NCI-H146 (cell line): Measurements from ENCODE around the gene NPPB.

Source experiments
- DNase-seq: peaks from one replicate; lab custom pipeline; 2025; lab: John Stamatoyannopoulos, UW

The NPPB gene

DNA sequence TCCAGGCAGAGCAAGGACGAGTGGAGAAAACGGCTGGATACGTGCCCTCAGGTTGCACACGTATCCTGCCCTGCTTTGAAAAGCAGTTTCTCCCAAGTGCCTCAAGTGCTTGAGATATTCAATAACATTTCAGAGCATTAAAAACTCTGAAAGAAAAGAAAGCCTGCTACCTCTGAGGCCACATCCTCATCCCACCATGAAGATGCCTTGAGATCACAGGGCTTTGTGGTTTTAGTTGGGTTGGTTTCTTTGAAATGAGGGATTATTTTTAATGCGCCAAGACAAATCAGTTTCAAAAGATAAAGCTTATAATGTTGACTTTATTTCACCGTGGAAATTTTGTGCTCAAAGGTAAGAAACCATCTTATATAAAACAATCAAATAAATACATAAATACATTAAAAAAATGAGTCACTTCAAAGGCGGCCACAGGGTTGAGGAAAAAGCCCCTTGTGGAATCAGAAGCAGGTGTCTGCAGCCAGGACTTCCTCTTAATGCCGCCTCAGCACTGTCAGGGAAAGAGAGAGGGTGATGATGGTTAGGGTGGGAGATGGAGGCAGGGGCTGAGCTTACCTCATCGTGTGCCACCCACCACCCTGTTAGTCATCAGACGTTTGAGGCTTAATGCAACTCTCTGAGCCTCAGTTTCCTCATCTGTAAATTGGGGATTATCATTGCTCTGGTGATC is 1.4 kb downstream of the NPPB start:
- no peak for DNase-seq

DNA sequence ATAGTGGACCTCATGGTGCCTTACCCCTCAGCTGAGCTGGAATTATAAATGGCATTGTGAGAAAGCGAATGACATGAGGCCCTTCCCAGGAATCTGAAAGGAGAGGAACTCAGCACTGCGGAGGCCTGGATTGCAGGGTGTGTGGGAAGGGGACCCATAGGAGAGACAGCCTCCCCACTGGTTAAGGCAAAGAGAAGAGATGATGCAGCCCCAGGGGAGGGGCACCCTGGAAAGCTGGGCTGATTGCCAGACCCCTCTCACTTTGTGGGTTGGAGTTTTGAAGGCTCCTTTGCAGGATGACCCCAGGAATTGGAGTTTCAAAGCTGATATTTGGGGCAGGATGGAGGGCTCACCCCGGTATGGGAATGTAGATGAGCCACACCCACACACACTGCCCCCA is 2.0 kb downstream of the NPPB start:
- DNase-seq: no peak

DNA sequence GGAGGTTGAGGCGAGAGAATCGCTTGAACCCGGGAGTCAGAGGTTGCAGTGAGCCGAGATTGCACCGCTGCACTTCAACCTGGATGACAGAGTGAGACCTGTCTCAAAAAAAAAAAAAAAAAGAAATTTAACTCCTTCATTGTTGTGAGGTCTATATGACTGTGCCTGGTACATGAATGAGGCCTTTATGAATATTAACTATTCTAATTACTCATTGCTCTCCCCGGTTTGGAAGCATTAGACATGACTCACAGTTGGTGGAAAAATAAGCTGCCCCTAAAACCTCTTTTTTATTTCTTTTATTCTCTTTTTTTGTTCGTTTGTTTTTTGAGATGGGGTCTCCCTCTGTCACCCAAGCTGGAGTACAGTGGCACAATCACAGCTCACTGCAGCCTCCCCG is 3.3 kb downstream of the NPPB start:
- DNase-seq: no peak

DNA sequence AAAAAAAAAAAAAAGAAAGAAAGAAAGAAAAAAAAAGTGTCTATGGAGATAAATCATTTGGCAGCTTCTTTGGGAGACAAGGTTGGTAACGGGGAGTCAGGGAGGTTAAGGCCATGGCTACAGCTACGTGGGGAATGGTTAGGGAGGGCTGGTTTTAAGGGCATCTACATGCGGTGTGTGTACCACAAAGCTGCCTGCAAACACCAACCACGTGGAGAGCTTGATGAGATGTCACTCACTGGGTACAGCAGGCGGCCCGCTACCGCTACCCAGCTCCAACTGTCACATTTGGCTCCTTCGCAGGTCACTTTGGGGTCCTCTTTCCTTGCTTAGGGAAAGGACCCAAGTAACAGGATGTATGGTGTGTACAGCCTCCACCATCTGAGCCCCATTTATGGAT is 4.2 kb downstream of the NPPB start:
- DNase-seq: no peak

DNA sequence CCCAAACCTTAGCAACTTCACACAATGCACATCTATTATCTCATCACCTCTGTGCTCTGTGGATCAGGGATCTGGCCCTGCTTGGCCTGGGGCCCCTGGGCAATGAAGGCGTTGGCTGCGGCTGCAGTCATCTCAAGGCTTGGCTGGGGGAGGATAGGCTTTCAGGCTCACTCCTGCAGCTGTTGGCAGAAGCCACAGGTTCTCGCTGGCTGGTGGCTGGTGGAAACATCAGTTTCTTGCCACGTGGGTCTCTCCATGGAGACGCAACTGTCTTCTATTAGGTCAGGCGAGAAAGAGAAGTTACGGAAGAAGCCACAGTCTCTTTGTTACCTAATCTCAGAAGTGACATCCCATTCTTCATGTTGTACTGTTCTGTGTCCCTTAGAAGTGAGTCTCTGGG is 7.6 kb downstream of the NPPB start:
- no peak for DNase-seq

DNA sequence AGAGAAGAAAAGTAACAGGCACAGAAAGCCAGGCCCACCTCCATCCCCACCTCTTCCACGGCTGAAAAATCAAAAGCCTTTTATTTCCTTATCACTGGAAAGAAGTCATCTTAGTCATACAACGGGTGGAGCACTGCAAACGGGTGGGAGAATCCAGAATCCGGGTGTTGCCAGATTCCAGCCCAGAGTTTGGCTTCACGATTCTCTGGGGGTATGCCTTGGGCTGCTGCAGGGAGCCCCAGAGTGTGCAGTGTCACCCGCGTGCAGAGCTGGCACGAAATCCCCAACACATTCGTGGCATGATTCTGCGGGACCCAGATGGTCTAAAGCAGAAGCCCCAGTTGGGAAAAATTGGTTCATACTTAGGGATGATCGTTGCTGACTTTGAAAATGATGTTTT is 8.6 kb downstream of the NPPB start:
- no peak for DNase-seq

DNA sequence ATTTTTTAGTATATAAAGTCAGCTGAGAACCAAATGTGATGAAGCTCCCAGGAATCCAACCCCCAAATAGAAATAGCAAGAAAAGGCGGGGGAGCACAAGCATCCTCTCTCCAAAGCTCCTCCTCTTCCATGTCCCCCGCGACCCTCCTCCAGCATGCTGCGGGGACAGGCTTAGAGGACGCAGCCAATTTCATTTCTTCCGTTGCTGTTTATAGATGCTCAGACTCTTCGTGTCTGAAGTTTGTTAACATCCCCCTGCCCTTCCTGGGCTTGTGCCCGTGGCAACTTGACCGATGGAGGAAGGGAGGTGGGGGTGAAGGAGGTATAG is 10.4 kb downstream of the NPPB start:
- no peak for DNase-seq

DNA sequence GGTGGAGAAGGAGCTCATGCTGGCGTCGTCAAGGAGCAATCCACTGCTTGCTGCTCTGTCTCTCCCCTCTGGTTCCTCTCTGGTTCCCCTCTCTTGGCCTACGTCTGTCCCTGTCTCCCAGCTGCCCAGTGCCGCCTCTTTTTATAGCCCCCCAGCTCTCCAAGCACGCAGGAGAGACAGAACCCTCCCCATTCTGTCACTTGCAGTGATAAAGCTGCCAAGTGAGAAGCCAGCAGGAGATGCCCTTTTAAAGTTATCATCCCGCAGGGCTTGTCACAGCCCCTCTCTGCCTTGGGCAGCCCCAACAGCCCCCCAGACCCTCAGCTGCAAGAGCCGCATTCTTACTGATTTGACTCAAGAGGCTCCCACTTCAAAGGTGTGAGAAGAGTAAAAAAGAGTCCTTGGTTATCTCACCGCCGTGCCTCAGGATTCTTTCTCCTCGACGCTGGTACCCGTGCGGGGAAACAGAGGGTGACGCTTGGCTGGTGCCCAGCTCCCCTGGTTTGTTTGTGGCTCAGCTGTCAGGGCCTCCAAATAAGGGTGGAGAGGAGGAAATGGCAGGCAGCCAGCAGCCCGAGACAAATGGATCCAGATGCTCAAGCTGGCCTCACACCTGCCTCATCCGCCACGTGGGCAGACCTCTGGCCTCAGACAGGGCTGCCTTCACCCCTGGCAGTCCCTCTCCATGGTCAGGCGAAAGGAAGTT is 10.9 kb downstream of the NPPB start, which contains the start of gene NPPA:
NPPA (minus strand) TSS at position 117 of the 706 bp plus-strand sequence; CDS start at position 18, 99 bp downstream.
- DNase-seq: peak; percentile 34

DNA sequence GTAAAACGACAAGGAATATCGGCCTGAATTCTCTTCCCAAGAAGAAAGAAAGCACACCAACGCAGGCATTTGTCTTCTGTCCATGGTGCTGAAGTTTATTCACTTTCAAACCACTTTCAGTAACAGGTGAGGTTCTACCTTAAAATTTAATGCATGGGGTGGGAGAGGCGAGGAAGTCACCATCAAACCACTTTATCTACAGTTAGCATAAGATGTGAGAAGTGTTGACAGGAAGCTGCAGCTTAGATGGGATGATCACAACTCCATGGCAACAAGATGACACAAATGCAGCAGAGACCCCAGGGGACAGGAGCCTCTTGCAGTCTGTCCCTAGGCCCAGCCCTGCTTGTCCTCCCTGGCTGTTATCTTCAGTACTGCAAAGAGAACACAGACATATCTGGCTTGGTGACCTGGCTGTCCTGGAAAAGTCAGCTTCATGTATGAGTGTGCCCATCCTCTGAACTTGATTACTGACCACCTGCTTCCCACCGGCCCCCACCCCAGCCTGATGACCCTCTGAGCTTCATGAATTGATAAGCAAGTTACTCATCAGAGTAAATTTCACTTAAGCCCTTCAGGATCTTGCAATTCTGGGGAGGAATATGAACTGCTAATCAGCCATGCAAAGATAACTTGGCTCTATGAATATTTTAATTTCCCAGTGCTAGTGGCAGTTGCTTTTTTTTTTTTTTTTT is 13.0 kb downstream of the NPPB start:
- no peak for DNase-seq

DNA sequence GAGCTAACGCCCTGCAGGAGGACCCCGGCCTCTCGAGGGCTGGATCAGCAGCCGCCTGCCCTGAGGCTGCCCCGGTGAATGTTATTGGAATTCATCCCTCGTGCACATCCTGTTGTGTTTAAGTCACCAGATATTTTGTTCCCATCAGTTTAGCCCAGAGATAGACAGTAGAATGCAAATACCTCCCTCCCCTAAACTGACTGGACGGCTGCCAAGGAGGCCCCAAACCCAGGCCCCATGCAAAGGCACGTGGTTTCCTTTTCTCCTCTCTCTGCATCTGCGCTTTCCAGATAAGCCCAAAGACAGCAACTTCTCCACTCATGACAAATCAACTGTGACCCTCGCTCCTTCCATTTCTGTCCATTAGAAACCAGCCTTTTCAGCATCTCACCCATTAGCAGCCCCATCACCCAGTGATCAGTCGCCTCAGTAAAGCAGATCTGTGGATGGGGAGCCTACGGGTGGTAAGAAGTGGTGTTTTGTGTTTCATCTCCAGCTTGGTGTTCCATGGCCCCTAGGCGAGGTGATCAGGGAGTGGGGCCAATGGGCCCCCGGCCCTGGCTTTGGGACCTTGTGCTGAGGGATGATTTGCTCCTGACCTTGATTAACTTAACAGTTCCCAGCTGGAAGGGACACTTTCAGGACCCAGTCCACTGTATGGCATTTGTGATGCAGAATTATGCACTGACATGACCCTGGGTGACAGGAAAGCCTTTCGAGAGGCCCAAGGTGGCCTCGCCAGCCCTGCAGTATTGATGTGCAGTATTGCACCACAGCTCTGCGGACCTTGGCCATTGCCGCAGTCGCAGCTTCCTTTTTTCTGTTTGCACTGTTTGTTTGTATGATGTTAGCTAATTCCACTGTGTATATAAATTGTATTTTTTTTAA is 16.3 kb downstream of the NPPB start:
- no peak for DNase-seq

DNA sequence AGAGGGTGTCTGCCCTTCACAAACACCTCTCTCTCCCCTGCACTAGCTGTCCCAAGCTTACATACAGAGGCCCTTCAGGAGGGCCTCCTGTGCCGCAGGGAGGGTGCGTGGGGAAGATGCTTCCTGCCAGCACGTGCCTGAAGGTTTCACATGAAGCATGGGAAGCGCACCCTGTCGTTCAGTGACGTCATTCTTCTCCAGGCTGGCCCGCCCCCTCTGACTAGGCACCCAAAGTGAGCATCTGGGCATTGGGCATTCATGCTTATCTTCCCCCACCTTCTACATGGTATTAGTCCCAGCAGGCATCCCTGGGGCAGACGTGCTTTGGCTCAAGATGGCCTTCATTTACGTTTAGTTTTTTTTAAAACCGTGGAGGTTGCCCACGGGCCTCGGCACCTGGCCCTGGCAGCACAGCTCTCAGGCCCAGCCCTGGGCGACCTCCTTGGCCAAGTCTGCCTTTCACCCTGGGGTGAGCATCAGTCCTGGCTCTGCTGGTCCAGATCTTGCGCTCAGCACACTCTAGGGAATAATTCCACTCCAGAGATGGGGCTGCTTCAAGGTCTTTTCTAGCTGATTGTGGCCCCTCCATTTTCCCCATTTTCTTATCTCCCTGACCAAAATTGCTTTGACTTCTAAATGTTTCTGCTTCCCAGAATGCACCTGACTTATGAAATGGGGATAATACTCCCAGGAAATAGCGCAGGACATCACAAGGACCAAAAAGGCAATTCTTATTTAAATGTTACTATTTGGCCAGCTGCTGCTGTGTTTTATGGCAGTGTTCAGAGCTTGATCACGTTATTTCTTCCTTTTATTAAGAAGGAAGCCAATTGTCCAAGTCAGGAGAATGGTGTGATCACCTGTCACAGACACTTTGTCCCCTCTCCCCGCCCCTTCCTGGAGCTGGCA is 17.2 kb downstream of the NPPB start:
- peak; percentile 67 for DNase-seq

DNA sequence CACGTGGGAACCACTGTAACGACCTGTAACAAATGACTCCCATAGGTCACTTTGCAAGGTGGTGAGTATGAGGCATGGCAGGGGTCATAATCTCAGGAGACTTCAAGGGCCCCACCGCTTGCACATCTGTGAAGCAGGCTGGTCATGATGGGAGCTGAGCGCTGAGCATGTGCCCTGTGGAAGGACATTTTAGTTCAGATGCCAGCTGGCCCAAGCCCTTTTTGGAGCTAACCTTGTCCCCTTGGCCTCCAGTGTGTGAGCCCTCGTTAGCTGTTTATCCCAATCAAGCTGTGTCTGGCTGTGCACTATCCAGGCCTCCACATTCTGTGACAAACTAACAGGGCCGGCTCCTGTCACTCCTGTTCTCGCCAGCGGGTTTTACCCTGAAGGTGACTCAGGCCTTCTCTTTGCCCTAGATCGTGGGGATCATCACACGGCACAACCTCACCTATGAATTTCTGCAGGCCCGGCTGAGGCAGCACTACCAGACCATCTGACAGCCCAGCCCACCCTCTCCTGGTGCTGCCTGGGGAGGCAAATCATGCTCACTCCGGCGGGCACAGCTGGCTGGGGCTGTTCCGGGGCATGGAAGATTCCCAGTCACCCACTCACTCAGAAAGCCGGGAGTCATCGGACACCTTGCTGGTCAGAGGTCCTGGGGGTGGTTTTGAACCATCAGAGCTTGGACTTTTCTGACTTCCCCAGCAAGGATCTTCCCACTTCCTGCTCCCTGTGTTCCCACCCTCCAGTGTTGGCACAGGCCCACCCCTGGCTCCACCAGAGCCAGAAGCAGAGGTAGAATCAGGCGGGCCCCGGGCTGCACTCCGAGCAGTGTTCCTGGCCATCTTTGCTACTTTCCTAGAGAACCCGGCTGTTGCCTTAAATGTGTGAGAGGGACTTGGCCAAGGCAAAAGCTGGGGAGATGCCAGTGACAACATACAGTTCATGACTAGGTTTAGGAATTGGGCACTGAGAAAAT is 18.7 kb downstream of the NPPB start:
- DNase-seq: no peak

DNA sequence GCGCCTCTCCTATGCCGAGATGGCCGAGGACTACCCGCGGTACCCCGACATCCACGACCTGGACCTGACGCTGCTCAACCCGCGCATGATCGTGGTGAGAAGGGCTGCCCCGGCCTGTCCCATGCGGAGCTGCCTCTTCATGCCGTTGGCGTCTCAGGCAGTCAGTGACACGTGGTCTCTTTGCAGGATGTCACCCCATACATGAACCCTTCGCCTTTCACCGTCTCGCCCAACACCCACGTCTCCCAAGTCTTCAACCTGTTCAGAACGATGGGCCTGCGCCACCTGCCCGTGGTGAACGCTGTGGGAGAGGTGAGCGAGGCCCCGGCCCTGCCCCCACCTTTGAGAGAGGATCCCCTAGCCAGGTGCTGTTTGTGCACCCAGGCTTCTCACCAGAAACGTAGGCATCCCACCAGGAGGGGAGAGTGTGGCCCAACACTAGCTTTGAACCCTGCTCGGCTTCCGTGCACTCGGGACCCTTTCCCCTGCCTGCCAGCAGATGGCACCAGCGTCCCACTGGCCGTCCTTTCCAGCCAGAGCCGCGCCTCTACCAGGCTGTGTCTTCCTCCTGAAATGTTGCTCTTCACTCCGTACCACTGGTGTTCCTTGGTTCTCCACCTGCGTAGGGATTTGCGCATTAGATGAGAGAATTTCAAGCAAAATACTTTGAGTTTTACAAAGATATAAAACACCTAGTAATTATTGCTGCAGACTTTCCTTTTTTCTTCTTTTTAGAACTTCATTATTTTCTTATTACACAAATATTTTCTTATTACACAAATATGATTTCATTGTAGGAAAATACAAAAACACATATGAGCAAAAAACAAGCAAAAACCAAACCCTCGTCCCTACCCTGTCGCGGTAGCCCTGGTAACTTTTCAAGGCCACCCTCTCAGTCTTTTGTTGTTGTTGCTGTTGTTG is 20.1 kb downstream of the NPPB start:
- DNase-seq: peak; percentile 47

DNA sequence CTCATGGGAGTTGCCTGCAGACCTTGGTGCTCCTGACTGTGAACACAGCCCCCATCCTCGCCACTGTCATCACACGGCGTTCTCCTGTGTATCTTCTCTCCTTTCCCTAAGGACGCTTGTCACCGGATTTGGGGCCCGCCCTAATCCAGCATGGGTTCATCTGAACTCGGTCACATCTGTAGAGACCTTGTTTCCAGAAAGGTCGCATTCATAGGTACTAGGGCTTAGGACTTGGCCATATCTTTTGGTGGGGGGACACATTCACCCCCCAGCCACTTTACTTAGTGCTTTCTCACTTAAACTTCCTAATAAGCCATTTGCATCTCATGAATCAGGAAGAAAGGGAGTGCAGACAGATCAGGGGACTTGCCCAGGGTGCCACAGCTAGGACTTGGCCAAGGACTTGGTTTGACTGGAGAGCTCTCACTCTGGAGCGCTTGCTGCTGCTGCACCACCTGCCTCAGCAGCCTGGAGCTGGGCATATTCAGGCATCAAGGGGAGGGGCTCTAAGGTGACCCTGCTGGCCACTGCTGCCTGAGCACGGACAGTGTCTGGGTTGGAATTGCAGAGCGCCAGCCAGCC is 20.9 kb downstream of the NPPB start:
- DNase-seq: no peak

DNA sequence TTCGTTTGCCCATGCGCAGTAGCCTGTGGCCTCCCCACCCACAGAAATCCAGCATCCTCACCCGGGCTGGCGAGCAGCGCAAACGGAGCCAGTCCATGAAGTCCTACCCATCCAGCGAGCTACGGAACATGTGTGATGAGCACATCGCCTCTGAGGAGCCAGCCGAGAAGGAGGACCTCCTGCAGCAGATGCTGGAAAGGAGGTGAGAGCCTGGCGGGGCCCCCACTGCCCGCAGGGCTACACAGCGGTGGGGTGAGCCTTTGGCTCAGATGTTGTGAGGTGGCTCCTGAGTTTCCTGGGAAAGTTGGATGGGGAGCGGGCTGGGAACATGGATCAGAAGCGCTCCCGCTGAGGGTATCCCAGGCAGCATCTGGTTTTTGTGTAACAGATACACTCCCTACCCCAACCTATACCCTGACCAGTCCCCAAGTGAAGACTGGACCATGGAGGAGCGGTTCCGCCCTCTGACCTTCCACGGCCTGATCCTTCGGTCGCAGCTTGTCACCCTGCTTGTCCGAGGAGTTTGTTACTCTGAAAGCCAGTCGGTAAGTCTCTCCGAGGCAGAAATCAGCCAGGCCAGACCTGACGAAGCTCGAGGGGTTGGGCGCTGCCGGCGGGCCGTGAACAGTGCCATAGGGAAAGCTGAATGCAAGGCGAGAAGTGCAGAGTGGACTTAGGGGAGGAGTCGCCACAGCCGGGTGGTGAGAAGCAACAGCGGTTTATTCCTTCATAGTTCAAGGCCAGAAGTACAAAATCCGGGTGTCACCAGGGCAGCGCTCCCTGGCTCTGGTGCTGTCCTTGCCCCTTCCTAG is 21.6 kb downstream of the NPPB start:
- DNase-seq: no peak

DNA sequence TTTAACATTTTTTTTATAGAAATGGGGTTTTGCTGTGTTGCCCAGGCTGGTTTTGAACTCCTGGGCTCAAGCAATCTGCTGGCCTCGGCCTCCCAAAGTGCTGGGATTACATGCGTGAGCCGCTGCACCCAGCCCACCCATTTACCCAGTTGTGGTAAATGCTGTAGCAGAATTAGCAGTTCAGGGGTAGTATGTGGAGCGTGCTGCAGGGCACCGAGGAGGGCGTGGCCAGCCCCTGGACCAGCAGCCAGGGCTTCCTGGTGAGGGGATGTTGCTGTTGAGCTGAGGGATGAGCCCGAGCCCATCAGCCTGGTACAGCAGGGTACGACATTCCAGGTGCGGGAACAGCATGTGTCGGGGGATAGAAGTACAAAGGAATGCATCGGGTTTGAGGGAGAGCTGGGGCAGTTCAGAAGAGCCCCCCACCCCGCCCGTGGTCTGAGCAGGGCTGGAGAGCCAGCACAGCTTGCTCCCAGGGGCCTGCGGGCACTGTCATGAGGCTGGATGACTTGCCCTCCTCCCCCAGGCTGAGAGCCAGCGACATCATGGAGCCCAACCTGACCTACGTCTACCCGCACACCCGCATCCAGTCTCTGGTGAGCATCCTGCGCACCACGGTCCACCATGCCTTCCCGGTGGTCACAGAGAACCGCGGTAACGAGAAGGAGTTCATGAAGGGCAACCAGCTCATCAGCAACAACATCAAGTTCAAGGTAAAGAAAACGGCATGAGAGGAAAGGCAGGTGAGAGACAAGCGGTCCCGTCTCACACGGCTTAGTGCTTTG is 23.1 kb downstream of the NPPB start:
- DNase-seq: no peak

DNA sequence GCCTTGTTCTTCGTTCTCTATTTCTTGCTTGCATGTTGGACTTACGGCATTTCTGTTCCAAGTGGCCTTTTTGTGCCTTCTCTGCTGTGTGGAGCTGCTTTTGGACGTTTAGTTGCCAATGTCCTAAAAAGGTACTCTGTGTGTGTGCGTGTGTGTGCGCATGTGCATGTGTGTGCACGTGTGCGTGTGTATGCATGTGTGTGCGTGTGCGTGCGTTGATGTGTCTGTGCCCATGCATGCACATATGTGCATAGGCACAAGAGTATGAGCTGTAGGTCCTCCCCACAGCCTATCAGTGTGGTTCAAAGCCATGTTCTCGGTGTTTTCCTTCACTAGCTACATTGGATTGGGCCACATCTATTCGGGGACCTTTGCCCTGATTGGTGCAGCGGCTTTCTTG is 24.8 kb downstream of the NPPB start:
- no peak for DNase-seq
